ENCODE data around the gene INPP5A. TPM values are rescaled to one million over a fixed set of nuclear protein-coding genes. Genes with fewer than 3 reads are reported as not detected.

INPP5A gene
- total and polyA plus RNA-seq, 10 of the 15 experiments (the other 5 are each of a cell fraction or from before 2014, with no cell fraction given): 0.52 to 15.0 (median 6.3) TPM

DNA sequence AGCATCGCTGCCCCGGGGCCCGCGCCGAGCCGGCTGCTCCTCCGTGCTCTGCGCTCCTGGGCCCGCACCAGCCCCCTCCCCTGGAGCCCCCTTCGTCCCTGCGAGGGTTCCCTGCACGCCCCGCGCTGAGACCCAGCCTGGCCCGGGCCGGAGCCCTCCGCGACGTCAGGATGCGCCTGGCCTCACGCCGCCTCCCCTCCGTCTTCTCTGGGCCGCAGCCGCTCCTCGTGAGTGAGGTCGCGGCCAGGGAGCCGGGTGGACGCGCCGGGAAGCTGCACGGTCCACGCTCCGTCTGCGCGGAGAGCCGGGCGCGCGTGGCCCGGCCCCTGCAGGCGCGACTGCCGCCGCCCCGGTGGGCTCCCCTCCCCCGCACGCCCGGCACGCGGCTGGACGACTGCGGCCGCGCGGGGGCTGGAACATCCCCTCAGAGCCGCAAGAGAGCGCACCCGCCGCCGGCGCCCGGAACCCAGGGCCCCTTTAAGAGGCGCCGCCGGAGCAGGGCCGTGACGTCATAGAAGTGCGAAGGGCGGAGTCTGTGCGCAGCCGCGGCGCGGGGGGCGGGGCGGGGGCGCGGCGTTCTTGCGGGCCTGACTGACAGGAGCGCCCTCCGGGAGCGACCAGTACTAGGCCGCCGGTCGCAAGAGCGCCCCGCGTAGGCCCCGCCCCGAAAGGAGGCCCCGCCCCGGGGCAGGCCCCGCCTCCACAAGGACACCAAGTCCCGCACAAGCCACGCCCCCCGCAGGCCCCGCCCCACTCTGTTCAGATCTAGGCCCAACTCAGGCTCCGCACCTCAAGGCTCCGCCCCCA lies 507 bp upstream of the INPP5A start (continued):
- 0 out of 2 replicates have a peak, but pooled peaks have one; percentile 3 for TF ChIP-seq TCF3 (IDR thresholded peaks at IDR 0.05; ENCODE audit: borderline replicate concordance, insufficient read depth, low read depth, low read length)
- TF ChIP-seq, protein P1, sequence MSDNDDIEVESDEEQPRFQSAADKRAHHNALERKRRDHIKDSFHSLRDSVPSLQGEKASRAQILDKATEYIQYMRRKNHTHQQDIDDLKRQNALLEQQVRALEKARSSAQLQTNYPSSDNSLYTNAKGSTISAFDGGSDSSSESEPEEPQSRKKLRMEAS (IDR thresholded peaks at IDR 0.05; ENCODE audit: low read depth, low read length): no peak; the same call in 1 of the 2 replicates
- TF ChIP-seq EGR1 (IDR thresholded peaks at IDR 0.05; ENCODE audit: borderline replicate concordance in 1 of 2, low read depth in 2 of 2, low read length in 2 of 2): peak in 1 of 2 experiments; percentile 72; a peak in 1 of 3 replicates
- no peak for TF ChIP-seq ZBED1 (IDR thresholded peaks at IDR 0.05; ENCODE audit: borderline replicate concordance)
- TF ChIP-seq RCOR1 (conservative IDR thresholded peaks at IDR 0.05; ENCODE audit: low read depth, low read length): no peak
- TF ChIP-seq, protein P2, sequence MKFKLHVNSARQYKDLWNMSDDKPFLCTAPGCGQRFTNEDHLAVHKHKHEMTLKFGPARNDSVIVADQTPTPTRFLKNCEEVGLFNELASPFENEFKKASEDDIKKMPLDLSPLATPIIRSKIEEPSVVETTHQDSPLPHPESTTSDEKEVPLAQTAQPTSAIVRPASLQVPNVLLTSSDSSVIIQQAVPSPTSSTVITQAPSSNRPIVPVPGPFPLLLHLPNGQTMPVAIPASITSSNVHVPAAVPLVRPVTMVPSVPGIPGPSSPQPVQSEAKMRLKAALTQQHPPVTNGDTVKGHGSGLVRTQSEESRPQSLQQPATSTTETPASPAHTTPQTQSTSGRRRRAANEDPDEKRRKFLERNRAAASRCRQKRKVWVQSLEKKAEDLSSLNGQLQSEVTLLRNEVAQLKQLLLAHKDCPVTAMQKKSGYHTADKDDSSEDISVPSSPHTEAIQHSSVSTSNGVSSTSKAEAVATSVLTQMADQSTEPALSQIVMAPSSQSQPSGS (IDR thresholded peaks at IDR 0.05; ENCODE audit: low read length): no peak
- no peak for TF ChIP-seq CBX5 (IDR thresholded peaks at IDR 0.05; ENCODE audit: low read depth)
- TF ChIP-seq, protein P3, sequence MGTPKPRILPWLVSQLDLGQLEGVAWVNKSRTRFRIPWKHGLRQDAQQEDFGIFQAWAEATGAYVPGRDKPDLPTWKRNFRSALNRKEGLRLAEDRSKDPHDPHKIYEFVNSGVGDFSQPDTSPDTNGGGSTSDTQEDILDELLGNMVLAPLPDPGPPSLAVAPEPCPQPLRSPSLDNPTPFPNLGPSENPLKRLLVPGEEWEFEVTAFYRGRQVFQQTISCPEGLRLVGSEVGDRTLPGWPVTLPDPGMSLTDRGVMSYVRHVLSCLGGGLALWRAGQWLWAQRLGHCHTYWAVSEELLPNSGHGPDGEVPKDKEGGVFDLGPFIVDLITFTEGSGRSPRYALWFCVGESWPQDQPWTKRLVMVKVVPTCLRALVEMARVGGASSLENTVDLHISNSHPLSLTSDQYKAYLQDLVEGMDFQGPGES (IDR thresholded peaks at IDR 0.05): no peak
- TF ChIP-seq CBX3 (IDR thresholded peaks at IDR 0.05; ENCODE audit: borderline replicate concordance, low read depth): no peak
- TF ChIP-seq ZNF207 (IDR thresholded peaks at IDR 0.05; ENCODE audit: borderline replicate concordance): peak; percentile 77; the same call in 1 of the 2 replicates
- TF ChIP-seq, protein P4, sequence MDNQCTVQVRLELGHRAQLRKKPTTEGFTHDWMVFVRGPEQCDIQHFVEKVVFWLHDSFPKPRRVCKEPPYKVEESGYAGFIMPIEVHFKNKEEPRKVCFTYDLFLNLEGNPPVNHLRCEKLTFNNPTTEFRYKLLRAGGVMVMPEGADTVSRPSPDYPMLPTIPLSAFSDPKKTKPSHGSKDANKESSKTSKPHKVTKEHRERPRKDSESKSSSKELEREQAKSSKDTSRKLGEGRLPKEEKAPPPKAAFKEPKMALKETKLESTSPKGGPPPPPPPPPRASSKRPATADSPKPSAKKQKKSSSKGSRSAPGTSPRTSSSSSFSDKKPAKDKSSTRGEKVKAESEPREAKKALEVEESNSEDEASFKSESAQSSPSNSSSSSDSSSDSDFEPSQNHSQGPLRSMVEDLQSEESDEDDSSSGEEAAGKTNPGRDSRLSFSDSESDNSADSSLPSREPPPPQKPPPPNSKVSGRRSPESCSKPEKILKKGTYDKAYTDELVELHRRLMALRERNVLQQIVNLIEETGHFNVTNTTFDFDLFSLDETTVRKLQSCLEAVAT (IDR thresholded peaks at IDR 0.05): no peak
- peak; percentile 24; the same call in 1 of the 2 replicates for TF ChIP-seq SMC3 (IDR thresholded peaks at IDR 0.05; ENCODE audit: borderline replicate concordance, low read length)
- no peak for TF ChIP-seq GABPA (IDR thresholded peaks at IDR 0.05; ENCODE audit: low read depth)
- TF ChIP-seq, protein P5, sequence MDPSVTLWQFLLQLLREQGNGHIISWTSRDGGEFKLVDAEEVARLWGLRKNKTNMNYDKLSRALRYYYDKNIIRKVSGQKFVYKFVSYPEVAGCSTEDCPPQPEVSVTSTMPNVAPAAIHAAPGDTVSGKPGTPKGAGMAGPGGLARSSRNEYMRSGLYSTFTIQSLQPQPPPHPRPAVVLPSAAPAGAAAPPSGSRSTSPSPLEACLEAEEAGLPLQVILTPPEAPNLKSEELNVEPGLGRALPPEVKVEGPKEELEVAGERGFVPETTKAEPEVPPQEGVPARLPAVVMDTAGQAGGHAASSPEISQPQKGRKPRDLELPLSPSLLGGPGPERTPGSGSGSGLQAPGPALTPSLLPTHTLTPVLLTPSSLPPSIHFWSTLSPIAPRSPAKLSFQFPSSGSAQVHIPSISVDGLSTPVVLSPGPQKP (IDR thresholded peaks at IDR 0.05; ENCODE audit: low read depth, low read length): peak; percentile 42; the same call in 1 of the 2 replicates
- TF ChIP-seq TCF12 (IDR thresholded peaks at IDR 0.05; ENCODE audit: low read depth, low read length): peak; percentile 18; the same call in 1 of the 2 replicates
- TF ChIP-seq RUNX3 (IDR thresholded peaks at IDR 0.05; ENCODE audit: low read length): no peak
- TF ChIP-seq IRF4 (IDR thresholded peaks at IDR 0.05; ENCODE audit: low read depth, low read length): no peak
- TF ChIP-seq CHD1 (IDR thresholded peaks at IDR 0.05; ENCODE audit: low read depth, low read length): no peak
- no peak for TF ChIP-seq PML (IDR thresholded peaks at IDR 0.05; ENCODE audit: low read length)
- TF ChIP-seq, protein P6, sequence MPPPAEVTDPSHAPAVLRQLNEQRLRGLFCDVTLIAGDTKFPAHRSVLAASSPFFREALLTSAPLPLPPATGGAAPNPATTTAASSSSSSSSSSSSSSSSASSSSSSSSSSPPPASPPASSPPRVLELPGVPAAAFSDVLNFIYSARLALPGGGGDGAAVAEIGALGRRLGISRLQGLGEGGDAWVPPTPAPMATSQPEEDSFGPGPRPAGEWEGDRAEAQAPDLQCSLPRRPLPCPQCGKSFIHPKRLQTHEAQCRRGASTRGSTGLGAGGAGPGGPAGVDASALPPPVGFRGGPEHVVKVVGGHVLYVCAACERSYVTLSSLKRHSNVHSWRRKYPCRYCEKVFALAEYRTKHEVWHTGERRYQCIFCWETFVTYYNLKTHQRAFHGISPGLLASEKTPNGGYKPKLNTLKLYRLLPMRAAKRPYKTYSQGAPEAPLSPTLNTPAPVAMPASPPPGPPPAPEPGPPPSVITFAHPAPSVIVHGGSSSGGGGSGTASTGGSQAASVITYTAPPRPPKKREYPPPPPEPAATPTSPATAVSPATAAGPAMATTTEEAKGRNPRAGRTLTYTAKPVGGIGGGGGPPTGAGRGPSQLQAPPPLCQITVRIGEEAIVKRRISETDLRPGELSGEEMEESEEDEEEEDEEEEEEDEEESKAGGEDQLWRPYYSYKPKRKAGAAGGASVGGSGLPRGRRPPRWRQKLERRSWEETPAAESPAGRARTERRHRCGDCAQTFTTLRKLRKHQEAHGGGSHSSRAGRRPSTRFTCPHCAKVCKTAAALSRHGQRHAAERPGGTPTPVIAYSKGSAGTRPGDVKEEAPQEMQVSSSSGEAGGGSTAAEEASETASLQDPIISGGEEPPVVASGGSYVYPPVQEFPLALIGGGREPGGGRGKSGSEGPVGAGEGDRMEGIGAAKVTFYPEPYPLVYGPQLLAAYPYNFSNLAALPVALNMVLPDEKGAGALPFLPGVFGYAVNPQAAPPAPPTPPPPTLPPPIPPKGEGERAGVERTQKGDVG (CRISPR knock-in tag; IDR thresholded peaks at IDR 0.05): no peak

Data from GM12878 (cell line).